NCI-H128 (cell line): ENCODE results near the gene DPY19L3.
"Not testable (repeated sequence)": the region's sequence is repeated elsewhere in the genome, so short reads cannot be mapped to it uniquely, and the experiment has no call there.

Source experiments
- DNase-seq: peaks from one replicate; lab custom pipeline; 2025; ENCODE audit not compliant: unreplicated experiment; lab: John Stamatoyannopoulos, UW

The DPY19L3 gene

DNA sequence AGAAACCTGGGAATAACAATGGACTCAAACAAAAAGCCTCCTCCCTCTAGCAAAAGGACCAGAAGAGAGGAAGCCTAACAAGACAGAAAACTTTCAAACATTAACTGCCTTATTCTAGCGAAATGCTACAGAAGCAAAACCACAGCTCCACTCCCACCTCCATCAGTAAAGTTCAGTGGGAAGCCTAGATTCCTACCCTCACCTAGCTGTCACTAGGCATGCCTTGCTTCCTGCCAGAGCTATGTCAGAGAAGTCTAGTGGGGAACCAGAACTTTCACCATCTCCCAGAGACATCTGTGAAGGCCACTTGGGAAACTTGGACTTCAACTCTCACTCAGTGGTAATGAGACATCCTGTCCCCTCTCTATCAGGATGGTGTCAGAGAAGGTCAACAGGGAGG lies 37.1 kb downstream of the DPY19L3 start:
- DNase-seq: no peak

DNA sequence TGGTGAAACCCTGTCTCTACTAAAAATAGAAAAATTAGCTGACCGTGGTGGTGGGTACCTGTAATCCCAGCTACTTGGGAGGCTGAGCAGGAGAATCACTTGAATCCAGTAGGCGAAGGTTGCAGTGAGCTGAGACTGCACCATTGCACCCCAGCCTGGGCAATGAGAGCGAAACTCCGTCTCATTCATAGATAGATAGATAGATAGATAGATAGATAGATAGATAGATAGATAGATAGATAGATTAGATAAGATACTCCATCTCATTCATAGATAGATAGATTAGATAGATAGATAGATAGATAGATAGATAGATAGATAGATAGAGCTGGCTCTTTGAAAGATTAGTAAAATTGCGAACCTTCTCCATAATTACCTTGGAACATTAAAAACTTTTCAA lies 42.0 kb downstream of the DPY19L3 start:
- DNase-seq: not testable (repeated sequence)

DNA sequence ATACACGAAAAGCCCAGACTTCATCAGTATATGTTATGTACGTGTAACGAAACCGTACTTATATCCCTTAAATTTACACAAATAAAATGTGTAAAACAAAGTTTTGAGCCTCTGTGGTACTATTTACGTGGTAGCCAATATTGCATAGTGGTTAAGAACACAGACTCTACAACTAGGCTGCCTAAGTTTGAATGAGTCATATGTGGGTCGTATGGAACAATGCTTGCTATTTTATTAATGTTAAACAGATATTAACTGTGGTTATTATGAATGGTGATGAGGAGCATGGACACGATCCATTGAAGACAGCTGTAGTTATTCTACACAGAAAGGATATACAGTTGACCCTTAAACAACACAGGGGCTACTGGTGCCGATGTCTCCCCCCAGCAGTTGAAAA lies 42.5 kb downstream of the DPY19L3 start:
- no peak for DNase-seq

DNA sequence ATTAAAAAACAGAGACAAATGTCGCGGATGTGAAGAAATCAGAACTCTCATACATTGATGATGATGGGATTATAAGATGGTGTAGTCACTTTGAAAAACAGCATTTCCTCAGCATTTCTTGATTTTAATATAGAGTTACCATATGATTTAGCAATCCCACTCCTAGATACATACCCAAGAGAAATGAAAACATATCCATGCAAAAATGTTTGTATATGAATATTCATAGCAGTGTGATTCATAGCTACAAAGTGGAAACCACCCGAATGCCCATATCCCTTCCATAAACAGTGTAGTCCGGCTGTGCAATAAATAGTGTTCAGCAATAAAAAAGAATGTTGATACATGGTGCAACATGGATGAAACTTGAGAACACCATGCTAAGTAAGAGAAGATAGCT lies 44.6 kb downstream of the DPY19L3 start:
- DNase-seq: no peak

DNA sequence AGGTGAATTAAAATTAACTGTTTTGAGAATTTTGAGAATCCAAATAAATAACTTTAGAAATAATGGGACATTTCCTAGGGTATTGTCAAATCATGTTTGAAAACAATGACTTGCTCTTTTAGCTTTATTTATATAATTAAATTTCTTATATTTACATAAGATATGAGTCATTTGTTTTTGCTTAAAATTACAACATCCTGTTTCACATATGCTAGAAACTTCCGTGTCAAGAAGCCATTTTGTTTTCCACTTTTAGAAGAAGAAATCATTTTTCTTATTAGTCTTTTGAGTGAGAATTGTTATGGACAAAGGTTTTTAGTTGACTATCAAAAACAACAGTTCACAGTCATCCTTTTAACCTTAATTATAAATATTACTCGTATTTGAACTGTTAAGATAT lies 48.2 kb downstream of the DPY19L3 start:
- no peak for DNase-seq

DNA sequence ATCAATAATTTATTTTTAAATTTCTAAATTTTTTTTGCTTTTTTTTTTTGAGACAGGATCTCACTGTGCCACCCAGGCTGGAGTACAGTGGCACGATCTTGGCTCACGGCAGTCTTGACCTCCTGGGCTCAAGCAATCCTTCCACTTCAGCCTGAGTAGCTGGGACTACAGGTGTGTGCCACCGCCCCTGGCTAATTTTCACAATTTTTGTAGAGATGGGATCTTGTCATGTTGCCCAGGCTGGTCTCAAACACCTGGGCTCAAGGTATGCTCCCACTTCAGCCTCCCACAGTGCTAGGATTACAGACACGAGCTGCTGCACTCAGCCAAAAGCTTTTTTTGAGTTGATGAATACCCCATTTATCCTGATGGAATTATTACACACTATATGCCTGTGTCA lies 50.8 kb downstream of the DPY19L3 start:
- DNase-seq: no peak

DNA sequence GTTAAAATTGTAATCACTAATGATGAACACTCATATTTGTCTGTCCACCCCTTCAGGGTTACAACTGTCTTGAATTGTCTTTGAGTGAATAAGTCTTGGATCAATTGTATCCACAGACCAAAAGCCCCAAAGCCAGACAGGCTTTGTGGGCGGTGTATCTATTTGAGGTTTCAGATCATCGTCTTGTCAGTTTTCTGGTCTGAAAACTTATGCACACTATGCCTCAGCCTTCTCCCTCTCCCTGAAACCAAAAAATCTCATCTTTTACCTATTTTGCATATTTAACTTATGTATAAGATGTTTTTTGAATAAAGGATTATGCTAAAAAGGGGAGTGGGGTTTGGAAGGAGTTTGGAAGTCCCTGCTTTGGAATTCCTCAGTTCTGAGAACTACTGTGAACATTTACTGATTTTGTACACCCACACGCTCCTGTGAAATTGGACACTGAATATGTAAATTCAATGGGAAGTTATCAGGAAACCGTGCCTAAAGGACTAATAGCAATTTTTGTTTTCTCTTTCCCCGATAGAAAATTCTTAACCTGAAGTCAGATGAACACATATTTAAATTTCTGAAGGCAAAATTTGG lies 52.1 kb downstream of the DPY19L3 start:
- DNase-seq: no peak

DNA sequence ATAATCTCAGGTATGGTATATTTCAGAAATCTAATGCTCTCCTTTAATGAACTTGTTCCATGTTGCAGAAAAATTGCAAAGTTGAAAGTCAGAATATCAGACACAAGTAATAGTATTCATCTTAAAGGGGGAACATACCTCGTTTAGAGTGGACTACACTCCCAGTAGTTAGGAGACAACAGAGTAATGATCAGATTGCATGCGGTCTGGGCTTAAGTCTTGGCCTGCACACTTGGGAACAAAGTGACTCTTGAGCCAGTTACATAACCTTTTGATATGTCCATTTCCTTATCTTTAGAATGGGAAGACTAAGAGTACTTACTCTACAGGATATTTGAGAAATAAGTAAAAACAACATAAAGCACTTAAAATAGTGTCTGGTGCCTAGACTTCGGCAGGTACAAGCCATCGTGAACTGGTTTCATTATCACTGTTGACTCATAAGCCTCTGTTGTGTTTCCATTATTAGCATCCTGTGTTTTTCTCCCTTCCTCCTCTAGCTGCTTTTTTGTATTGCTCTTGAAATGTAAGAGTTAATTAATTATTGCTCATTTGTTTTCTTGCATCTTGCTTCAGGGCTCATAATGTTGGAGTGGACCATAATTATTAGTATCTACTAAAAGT lies 53.0 kb downstream of the DPY19L3 start:
- DNase-seq: no peak

DNA sequence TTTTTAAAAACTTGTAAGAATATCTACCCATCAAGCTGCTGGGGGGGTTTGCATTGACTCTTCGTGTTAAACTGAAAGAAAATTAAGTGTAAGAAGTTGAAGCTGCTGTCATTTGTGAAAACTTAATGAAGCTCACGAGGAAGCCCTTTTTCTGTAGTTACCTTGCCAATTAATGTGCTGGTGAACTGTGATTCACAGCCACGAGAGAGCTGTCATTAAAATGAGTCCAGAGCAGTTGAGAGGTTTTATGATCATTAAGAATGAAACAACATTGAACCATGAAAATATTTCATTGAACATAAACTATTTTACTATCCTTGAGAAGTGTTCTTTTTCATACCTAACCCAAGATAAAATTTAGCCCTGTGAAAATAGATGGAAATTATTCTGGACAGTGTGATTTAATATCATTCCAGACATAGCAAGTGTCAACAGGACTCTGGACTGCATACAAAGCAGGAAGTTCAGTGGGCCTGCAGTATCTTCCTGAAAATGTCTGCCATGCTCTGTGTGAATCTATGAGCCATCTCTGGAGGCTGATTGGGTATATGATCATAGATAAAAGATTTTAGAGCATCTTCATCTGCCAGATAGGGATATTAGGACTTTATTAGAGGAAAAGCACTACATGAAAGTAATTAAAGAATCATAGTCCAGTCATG lies 53.8 kb downstream of the DPY19L3 start:
- DNase-seq: no peak

DNA sequence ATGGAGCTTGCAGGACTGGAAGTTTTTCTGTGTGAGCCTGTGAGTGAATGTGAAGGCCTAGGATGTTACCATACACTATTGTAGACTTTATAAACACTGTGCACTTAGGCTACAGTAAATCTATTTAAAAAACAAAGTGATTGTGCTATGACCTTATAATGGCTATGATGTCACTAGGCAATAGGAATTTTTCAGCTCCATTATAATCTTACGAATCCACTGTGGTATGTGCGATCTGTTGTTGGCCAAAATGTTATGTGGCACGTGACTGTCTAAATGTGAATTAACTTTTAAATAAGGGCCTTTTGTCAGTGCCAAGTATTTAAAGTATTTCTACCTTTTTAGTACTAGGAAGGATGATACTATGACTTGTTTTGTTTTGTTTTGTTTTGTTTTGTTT lies 54.9 kb downstream of the DPY19L3 start:
- DNase-seq: no peak

DNA sequence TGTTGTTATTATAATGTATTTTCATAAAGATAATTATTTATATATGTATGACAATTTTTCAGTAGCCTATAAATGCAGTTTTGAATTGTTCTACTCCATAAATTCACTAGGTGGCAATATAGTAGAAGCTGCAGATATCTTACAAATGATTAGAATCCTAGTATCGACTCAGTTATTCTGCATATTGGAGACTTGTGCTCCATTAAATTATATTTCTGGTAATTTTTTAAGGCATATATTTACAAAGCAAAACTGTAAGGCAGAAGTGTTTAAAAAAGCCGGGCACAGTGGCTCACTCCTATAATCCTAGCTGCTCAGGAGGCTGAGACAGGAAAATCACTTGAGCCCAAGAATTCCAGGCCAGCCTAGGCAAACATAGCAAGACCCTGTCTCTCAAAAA lies 58.7 kb downstream of the DPY19L3 start:
- no peak for DNase-seq

DNA sequence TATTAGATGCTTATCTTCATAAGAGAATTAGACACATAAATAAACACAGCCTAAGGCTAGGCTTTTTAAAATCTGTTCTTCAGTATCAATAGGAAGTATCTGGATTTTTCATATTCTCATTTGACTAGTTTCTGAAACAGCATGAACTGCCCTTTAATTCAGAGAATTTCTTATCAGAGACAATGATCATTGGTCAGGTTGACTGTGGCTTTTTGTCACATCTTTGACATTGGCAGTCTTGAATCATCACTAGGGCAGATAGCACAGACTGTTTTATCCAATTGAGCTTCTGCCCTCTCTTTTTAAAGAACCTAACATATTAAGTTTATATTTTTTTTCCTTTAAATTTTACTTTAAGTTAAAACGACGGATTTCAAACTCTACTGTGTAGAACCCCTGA lies 59.6 kb downstream of the DPY19L3 start:
- no peak for DNase-seq

DNA sequence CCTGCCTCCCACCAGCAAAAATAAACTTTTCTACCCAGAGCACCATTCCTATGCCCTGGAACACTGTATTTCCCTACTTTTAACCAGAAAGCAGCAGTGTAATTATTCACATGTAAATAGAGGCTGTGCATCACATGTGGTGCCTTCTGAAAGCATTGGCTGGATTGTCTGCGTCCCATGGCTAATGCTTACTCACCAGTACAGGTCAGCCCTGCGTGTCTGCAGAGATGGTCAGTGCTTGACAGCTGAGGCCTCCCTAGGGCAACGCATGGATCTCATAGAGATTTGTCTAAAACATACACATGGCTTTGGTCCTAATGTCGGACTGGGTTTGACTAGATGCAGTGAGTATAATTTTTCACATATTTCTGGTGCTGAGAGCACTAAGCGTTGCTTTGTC lies 64.2 kb downstream of the DPY19L3 start:
- DNase-seq: no peak

DNA sequence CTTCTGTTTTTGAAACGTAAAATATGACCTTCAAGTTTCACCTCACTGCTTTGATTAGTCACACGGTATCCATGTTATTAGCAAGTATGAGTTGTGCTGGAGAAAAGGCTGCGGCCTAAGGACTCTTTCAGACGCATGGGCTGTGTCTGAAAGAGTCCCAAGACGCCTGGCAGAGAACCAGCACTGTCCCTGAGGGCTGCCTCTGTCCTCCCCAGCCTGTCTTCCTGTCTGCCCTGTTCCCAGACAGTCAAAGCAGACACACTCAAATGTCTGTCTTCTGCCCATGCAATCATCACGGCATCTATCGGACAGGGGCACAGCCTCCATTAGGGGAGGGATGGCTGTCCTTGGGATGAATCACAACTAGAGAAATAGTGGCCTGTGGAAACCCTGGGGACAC lies 65.5 kb downstream of the DPY19L3 start:
- no peak for DNase-seq

DNA sequence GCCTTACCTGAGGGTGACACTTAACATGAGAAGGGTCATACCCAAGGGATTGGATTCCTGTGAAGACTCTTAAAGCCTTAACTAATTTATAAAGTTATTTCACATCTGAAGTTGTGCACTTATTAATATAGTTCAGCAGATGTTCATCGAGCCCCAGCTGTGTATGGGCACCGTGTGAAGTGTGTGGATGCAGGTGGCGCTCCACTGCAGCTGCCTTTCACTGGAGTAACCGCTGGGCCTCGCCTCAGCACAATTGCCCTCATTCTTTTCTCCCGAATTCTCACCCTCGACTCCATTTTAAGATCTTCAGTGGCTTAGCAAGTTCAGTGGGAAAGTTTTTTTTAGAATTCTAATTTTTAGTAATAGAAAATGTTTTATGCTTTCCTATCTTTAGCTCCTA lies 66.2 kb downstream of the DPY19L3 start:
- no peak for DNase-seq

DNA sequence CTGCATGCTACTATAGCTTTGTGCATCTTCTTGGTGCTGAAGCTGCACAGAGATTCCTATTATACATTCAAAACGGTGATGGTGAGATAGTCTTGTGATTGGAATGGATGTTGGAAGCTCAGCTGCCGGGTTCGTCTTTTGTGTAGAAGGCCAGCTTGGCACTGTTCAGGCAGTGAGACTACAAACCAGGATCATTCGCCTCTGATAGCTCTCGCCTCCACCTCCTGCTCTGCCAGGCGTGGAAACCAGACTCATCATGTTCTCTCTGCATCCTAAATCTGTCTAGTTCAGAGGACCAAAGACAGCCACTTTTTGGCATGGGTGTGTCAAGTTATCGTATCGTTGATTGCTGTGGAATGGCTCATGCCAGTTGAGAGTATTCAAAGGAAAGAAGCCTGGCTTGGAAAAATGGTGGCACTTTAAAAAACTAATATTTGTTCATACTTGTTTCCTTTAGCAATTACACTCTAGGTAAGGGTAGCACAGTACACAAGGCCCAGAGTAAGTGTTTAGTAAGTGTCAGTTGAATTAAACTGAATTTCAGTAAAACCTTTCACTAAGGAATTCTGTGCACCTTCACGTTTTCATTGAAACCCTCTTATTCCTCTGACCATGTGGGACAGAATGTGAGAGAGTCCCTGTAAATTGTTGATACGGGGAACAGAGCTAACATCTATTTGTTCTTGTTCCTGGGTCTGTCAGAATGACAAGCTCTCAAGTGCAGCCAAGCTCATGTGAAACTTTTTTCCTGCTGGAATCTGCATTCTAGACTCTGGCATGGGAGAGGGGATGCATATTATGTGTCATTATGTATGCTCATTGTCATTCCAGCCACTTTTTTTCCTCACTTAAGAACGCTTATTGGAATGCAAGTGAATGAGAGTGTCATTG lies 69.8 kb downstream of the DPY19L3 start:
- DNase-seq: no peak

DNA sequence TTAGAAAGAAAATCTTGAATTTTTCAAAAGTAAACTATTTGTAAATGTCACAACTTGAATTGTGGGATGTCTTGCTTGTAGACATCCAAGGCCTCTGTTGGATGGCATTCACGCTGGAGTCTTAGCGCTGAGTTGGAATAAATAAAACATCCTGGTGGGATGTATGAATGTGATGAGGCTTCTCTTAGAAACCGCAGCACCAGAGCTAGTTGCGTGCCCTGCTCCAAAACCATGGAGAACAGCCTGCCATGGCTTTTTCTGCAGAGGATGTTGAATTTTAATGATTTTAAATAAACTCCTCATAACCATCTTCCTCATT lies 70.4 kb downstream of the DPY19L3 start:
- DNase-seq: no peak

DNA sequence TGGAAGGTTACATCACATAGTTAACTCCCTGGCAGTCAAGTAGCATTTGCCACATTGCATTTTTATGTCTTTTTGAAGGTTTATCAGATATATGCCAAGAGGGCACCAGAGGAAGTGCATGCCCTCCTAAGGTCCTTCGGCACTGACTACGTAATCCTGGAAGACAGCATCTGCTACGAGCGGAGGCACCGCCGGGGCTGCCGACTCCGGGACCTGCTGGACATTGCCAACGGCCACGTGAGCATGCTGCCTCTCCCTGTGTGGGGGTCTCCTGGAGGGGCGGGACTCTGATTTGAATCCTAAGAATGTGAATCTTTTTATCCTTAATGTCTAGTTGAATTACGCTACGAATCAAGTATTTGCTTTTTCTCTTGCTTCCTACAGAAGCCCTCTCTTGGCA lies 74.8 kb downstream of the DPY19L3 start:
- no peak for DNase-seq

DNA sequence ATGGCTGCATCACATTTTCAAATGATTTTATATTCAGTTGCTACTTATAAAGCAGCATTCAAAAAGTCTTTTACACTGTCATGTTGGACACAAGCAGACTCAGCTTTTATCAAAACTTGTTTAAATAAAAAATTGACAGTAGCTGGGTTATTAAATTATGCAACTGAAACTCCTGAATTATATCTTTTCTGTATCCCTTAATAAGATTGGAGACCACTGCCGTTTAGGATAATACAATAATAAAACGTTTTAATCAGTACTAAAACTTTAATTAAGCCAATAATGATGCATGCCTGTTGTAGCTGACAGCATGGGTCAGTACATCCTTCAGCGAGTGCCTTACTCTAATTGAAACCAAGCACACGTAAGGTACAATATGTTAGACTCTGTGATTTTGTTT lies 78.0 kb downstream of the DPY19L3 start:
- no peak for DNase-seq

DNA sequence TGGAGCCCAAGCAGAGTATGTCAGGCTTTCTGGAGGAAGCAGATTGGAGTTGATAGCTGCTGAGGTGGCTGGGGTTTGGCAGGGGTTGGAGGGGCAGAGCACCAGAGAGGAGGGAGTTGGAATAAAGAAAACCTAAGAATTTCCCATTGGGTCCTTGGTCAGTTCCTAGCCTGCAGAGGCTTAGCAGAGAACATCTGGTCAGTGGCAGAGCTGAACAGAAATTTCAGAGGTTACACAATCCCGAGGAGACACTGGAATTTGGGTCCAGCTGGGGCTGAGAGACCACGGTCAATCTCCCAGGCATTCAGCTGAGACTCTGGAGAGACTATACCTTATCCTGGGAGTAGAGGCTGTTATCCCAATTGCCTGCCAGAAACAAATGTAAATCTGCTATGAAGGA lies 84.4 kb downstream of the DPY19L3 start:
- no peak for DNase-seq

DNA sequence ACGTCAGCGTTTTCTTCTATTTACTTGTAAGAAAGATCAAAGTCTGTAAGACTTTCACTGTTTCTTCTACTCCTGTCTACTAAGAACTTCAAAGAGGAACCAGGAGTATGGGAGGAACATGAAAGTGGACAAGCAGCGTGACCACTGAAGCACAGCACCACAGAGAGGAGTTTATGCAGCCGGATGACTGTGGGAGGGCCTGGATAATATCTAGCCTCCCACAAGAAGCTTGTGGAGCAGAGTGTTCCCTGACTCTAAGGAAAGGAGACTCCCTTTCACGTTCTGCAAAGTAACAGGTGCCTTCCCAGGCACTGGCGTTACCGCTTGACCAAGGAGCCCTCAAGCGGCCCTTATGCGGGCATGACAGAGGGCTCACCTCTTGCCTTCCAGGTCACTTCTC lies 91.8 kb downstream of the DPY19L3 start:
- no peak for DNase-seq

DNA sequence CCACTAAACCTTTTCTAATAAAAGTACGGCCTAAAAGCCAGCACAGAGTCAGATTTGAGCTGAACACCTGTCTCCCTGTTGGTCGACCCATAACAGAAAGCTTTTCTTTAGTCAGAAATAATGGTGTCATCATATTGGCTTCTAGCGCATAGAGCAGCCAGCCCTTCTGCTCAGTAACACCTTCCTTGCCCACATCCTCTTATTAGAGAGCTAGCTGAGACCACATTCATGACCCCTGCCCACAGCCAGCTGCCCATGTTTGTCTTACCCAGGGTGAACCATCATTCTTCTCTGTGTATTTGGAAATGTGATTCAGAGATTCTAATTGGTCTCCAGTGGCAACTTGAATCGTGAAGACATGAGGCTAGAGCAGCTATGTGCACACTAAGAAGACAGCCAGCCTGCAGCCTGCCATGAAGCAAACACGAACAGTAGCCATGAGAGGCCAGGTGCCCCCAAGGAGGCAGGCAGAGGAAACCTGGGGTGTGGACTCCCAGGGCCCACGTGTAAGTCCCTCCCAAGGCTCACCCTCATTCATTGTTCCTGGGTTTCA lies 93.2 kb downstream of the DPY19L3 start:
- DNase-seq: no peak
